GM19468 (cell line): ENCODE data around the gene ADAMTSL5.
"Not testable (repeated sequence)": the region's sequence is repeated elsewhere in the genome, so short reads cannot be mapped to it uniquely, and the experiment has no call there.

ENCODE experiments used
- ATAC-seq: cut with Tn5 transposase; IDR thresholded peaks from one replicate; pipeline ENCODE4 v1.9.1; 2021; ENCODE audit warnings: mild to moderate bottlenecking, moderate library complexity, moderate number of reproducible peaks; ENCODE audit not compliant: unreplicated experiment; ENCODE audit errors: extremely low read depth

Gene ADAMTSL5

GRCh38 chr19:1531587-1531986 lies 18.8 kb upstream of the ADAMTSL5 start:
- ATAC-seq = no peak

- not testable (repeated sequence) for ATAC-seq
Measured at GRCh38 chr19:1530856-1531255, 18.0 kb upstream of the ADAMTSL5 start.

- ATAC-seq = no peak
Measured at GRCh38 chr19:1529430-1529816, 16.6 kb upstream of the ADAMTSL5 start.

GRCh38 chr19:1528596-1529429 lies 16.0 kb upstream of the ADAMTSL5 start:
- no peak for ATAC-seq

- no peak for ATAC-seq
Measured at GRCh38 chr19:1527650-1528309, 15.0 kb upstream of the ADAMTSL5 start.

GRCh38 chr19:1526979-1527649 lies 14.3 kb upstream of the ADAMTSL5 start:
- no peak for ATAC-seq

GRCh38 chr19:1526066-1526778 lies 13.4 kb upstream of the ADAMTSL5 start:
- ATAC-seq = no peak

GRCh38 chr19:1525343-1525742 lies 12.5 kb upstream of the ADAMTSL5 start:
- ATAC-seq = no peak

- ATAC-seq = no peak
Measured at GRCh38 chr19:1524972-1525325, 12.1 kb upstream of the ADAMTSL5 start.

- no peak for ATAC-seq
Measured at GRCh38 chr19:1524287-1524971, 11.6 kb upstream of the ADAMTSL5 start.

GRCh38 chr19:1523412-1524286 lies 10.8 kb upstream of the ADAMTSL5 start, which contains the start of gene PLK5:
TSS of gene PLK5 (plus strand) at chr19:1524077. CDS start at chr19:1526997, 2,920 bp downstream.
- ATAC-seq = no peak

- ATAC-seq = no peak
Measured at GRCh38 chr19:1522838-1523237, 10.0 kb upstream of the ADAMTSL5 start.

- no peak for ATAC-seq
Measured at GRCh38 chr19:1522061-1522460, 9.2 kb upstream of the ADAMTSL5 start.

- no peak for ATAC-seq
Measured at GRCh38 chr19:1521636-1522035, 8.8 kb upstream of the ADAMTSL5 start.

- no peak for ATAC-seq
Measured at GRCh38 chr19:1520203-1520780, 7.5 kb upstream of the ADAMTSL5 start.

GRCh38 chr19:1519802-1520201 lies 7.0 kb upstream of the ADAMTSL5 start:
- not testable (repeated sequence) for ATAC-seq

- no peak for ATAC-seq
Measured at GRCh38 chr19:1518471-1518870, 5.7 kb upstream of the ADAMTSL5 start.

GRCh38 chr19:1516395-1516753 lies 3.6 kb upstream of the ADAMTSL5 start:
- ATAC-seq = no peak
